HG03103 (cell line): ENCODE measurements around the gene CD1D.

Experiments
- ATAC-seq: cut with Tn5 transposase; IDR thresholded peaks from one replicate; pipeline ENCODE4 v1.9.1; 2021; ENCODE audit warnings: low read depth; ENCODE audit not compliant: unreplicated experiment

Gene CD1D

GRCh38 chr1:158180741-158181576 is at the start of gene CD1D:
Gene CD1D, plus strand, starts transcription at chr1:158180895. Its CDS starts 207 bp downstream, at chr1:158181102.
- no peak for ATAC-seq

- no peak for ATAC-seq
Observed at GRCh38 chr1:158131217-158131616, 49.5 kb upstream of the CD1D start.

GRCh38 chr1:158140764-158141192 is 39.9 kb upstream of the CD1D start:
- no peak for ATAC-seq

GRCh38 chr1:158145173-158145719 is 35.4 kb upstream of the CD1D start:
- no peak for ATAC-seq

- ATAC-seq = no peak
Observed at GRCh38 chr1:158146165-158146564, 34.5 kb upstream of the CD1D start.

- ATAC-seq = no peak
Observed at GRCh38 chr1:158146739-158147138, 34.0 kb upstream of the CD1D start.

- ATAC-seq = no peak
Observed at GRCh38 chr1:158147401-158147800, 33.3 kb upstream of the CD1D start.

GRCh38 chr1:158147869-158148268 is 32.8 kb upstream of the CD1D start:
- no peak for ATAC-seq

GRCh38 chr1:158148468-158148867 is 32.2 kb upstream of the CD1D start:
- no peak for ATAC-seq

GRCh38 chr1:158149175-158149574 is 31.5 kb upstream of the CD1D start:
- ATAC-seq = no peak

GRCh38 chr1:158149577-158150269 is 31.0 kb upstream of the CD1D start:
- no peak for ATAC-seq

GRCh38 chr1:158150523-158150922 is 30.2 kb upstream of the CD1D start:
- ATAC-seq = no peak

- ATAC-seq = no peak
Observed at GRCh38 chr1:158153179-158153578, 27.5 kb upstream of the CD1D start.

- no peak for ATAC-seq
Observed at GRCh38 chr1:158153746-158154444, 26.8 kb upstream of the CD1D start.

GRCh38 chr1:158154501-158154900 is 26.2 kb upstream of the CD1D start:
- ATAC-seq = no peak

GRCh38 chr1:158155673-158156072 is 25.0 kb upstream of the CD1D start:
- ATAC-seq = no peak

GRCh38 chr1:158159597-158159996 is 21.1 kb upstream of the CD1D start:
- ATAC-seq = no peak

- no peak for ATAC-seq
Observed at GRCh38 chr1:158161446-158161845, 19.2 kb upstream of the CD1D start.

- ATAC-seq = peak; percentile 99
Observed at GRCh38 chr1:158163000-158163947, 17.4 kb upstream of the CD1D start.

GRCh38 chr1:158169105-158169504 is 11.6 kb upstream of the CD1D start:
- ATAC-seq = no peak
